ENCODE measurements around the gene SLC16A12. TPM values are rescaled to one million over a fixed set of nuclear protein-coding genes. Genes with fewer than 3 reads are reported as not detected.
"Not testable (repeated sequence)": the region's sequence is repeated elsewhere in the genome, so short reads cannot be mapped to it uniquely, and the experiment has no call there.

The SLC16A12 gene
- total RNA-seq, 4 donors from 2014 or later: 0.97 to 3.1 (median 1.4) TPM

DNA sequence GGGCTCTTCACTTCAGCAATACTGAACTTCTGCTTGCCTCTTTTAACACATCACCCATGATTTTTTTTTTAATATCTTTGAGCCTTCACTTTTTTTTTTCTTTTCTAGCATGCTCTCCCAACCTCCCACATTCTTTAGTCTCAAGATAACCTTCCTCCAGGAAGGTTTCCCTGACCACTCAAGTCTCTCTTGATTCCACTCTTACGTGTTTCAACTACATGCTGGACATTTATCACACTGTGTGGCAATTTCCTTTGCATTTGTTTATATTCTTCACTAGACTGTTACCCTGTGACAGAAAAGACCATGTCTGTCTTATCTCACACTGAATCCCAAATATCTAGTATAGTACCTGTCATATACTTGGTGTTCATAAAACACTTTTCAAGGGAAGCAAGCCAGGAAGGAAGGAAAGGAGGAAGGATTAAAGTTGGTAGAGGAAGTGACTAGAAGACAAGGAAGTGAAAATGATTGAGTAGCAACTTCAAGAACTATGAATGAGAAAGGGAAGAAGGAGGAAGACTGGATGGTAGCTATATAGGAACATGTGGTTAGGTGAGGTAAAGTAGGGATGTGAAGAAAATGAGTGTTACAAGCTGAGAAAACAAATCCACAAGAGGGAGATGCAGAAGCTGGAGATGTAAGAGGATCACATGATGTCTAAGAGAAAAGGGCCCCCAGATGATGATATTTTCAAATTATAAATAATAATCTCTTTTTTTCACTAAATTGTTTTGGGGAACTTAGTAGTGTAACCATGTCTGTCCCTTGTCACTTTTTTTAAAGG, 80.6 kb downstream of the SLC16A12 start:
- intact Hi-C loops (cut with DNase I; ENCODE audit: low total_unique reads) (no loop called here), in situ Hi-C loops (cut with MboI; ENCODE audit: low sequenced_read_pairs in 4 of 4) (no loop called here)
- no peak overlapping the region for H3K4me3 ChIP-seq
- no peak overlapping the region for H3K27ac ChIP-seq
- no peaks in the 10 kb centered on the region for H3K9me3 ChIP-seq
- no peaks in the 10 kb centered on the region for H3K36me3 ChIP-seq
- no peak for TF ChIP-seq POLR2A (IDR thresholded peaks at IDR 0.05)
- TF ChIP-seq, protein P1, sequence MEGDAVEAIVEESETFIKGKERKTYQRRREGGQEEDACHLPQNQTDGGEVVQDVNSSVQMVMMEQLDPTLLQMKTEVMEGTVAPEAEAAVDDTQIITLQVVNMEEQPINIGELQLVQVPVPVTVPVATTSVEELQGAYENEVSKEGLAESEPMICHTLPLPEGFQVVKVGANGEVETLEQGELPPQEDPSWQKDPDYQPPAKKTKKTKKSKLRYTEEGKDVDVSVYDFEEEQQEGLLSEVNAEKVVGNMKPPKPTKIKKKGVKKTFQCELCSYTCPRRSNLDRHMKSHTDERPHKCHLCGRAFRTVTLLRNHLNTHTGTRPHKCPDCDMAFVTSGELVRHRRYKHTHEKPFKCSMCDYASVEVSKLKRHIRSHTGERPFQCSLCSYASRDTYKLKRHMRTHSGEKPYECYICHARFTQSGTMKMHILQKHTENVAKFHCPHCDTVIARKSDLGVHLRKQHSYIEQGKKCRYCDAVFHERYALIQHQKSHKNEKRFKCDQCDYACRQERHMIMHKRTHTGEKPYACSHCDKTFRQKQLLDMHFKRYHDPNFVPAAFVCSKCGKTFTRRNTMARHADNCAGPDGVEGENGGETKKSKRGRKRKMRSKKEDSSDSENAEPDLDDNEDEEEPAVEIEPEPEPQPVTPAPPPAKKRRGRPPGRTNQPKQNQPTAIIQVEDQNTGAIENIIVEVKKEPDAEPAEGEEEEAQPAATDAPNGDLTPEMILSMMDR (IDR thresholded peaks at IDR 0.05 in 4 of 5, conservative IDR thresholded peaks at IDR 0.05 in 1 of 5): no peak
- no peak for DNase-seq
- no peak for ATAC-seq
- no peaks in the 10 kb centered on the region for H3K27me3 ChIP-seq
- peaks cover 0 to 4% of the 10 kb centered on the region in 2 donors for H3K4me1 ChIP-seq

DNA sequence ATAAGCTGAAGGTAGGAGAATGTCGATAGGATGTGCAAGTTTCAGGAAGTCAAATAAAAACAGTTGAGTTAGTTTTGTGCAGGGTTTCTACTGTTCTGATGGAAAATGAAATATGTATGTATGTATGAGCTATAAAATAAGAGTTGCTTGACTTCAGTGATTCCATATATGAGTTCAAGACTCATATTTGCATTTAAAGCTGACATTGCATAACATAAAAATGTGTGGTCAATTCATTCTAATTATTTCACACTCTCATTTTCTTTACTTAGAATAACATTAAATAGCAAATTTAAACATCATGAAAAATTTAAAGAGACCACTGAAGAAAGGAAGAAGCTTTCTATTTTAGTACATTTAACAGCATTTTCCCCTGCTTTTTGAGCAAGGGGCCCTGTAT, 83.2 kb downstream of the SLC16A12 start:
- Histone ChIP-seq H3K36me3 (no peaks in the 10 kb centered on the region), H3K27ac (no peak overlapping the region), H3K27me3 (no peaks in the 10 kb centered on the region), H3K9me3 (no peaks in the 10 kb centered on the region), H3K4me1 (no peaks in the 10 kb centered on the region), H3K4me3 (no peak overlapping the region)
- no peak for TF ChIP-seq POLR2A (IDR thresholded peaks at IDR 0.05)
- TF ChIP-seq, protein P1 (IDR thresholded peaks at IDR 0.05 in 4 of 5, conservative IDR thresholded peaks at IDR 0.05 in 1 of 5): no peak
- in situ Hi-C loops (cut with MboI; ENCODE audit: low sequenced_read_pairs in 4 of 4) (no loop called here), intact Hi-C loops (cut with DNase I; ENCODE audit: low total_unique reads) (no loop called here)
- no peak for DNase-seq
- no peak for ATAC-seq

DNA sequence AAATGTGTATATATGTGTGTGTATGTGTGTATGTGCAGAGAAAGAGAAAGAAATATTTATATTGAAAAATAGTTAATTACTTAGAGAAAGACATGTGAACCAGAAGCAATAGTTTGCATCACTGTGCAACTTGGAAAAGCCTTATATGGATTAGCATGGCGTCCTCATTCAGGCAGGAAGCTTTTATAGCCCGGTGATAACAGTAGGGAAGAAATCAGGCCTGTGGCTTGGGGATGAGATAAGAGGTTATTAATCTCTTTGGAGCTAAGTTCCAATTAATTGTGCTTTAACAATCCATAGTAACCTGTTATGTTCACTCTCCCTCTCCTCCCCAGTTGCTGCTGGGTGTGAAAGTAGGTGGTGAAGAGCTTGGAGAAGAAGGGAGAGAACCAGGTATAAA, 84.5 kb downstream of the SLC16A12 start:
- DNase-seq: no peak
- in situ Hi-C loops (cut with MboI; ENCODE audit: low sequenced_read_pairs in 4 of 4) (no loop called here), intact Hi-C loops (cut with DNase I; ENCODE audit: low total_unique reads) (no loop called here)
- TF ChIP-seq POLR2A (IDR thresholded peaks at IDR 0.05): no peak
- TF ChIP-seq, protein P1 (IDR thresholded peaks at IDR 0.05 in 4 of 5, conservative IDR thresholded peaks at IDR 0.05 in 1 of 5): no peak
- no peaks in the 10 kb centered on the region for H3K36me3 ChIP-seq
- no peak for ATAC-seq
- no peaks in the 10 kb centered on the region for H3K27me3 ChIP-seq
- H3K9me3 ChIP-seq: no peaks in the 10 kb centered on the region
- H3K4me1 ChIP-seq: no peaks in the 10 kb centered on the region
- no peak overlapping the region for H3K4me3 ChIP-seq
- H3K27ac ChIP-seq: no peak overlapping the region

DNA sequence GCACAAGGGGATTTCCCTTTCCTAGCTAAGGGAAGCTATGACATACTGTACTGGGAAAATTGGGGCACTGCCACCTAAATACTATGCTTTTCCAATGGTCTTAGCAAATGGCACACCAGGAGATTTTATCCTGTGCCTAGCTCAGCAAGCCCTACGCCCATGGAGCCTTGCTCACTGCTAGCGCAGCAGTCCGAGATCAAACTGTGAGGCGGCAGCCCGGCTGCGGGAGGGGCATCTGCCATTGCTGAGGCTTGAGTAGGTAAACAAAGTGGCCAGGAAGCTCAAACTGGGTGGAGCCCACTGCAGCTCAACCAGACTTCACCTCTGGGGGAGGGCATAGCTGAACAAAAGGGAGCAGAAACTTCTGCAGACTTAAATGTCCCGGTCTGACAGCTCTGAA, 90.6 kb downstream of the SLC16A12 start:
- H3K4me1 ChIP-seq; H3K27me3 ChIP-seq; ATAC-seq; H3K27ac ChIP-seq; H3K36me3 ChIP-seq; intact Hi-C loops (cut with DNase I; ENCODE audit: low total_unique reads); H3K9me3 ChIP-seq; DNase-seq; H3K4me3 ChIP-seq: not testable (repeated sequence)
- in situ Hi-C loops (cut with MboI; ENCODE audit: low sequenced_read_pairs in 4 of 4): loop anchor here in 1 of 4 donors (25.0 kb wide), 1 partner anchor 267 kb away; the partner anchor contains the start of gene KIF20B

DNA sequence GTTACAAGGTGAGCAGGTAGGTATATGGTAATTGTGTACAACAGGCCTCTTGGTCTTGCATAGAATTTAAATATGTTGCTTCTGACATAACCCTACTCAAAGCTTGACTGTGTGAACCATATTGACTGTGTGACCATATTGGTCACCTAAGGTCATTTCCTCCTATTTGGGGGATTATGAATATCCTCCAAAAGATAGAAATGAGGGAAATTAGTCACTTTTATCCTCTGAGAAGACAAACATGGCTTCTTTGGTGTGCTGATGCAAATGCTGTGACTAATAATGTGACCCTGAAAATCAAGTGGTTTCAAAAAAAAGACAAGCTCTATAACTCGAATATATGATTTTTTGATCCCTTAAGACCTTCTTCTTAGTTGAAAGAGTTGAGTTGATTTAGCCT, 93.1 kb downstream of the SLC16A12 start:
- no peaks in the 10 kb centered on the region for H3K4me1 ChIP-seq
- intact Hi-C loops (cut with DNase I; ENCODE audit: low total_unique reads): no loop called here
- H3K9me3 ChIP-seq: no peaks in the 10 kb centered on the region
- H3K36me3 ChIP-seq: no peaks in the 10 kb centered on the region
- no peak overlapping the region for H3K27ac ChIP-seq
- ATAC-seq (no peak), DNase-seq (no peak)
- no peaks in the 10 kb centered on the region for H3K27me3 ChIP-seq
- in situ Hi-C loops (cut with MboI; ENCODE audit: low sequenced_read_pairs in 4 of 4): loop anchor here in 1 of 4 donors (25.0 kb wide), 1 partner anchor 270 kb away; the partner anchor contains the start of gene KIF20B
- H3K4me3 ChIP-seq: no peak overlapping the region
- TF ChIP-seq, protein P1 (IDR thresholded peaks at IDR 0.05 in 4 of 5, conservative IDR thresholded peaks at IDR 0.05 in 1 of 5): no peak
